Ovary (tissue), 9 donors: ENCODE measurements around the gene C1orf21. TPM values are rescaled to one million over a fixed set of nuclear protein-coding genes. Genes with fewer than 3 reads are reported as not detected.
A peak's percentile ranks its signal among the peaks of the same experiment; 100 is the strongest.

Experiments
- DNase-seq, 5 donors: peaks; one replicate each; pipeline ENCODE4 v3.0.0-alpha.2; 2019 to 2020
- H3K27ac ChIP-seq, 2 donors: fragments of 200-600 bp; one replicate each; pipeline versions ENCODE4 v1.5.1 to v1.8.0; 2019 to 2022
- H3K27me3 ChIP-seq: fragments of 200-600 bp; one replicate; pipeline ENCODE4 v1.8.0; 2022
- H3K36me3 ChIP-seq: fragments of 200-600 bp; sonication (generic); one replicate; pipeline ENCODE4 v1.5.1; 2019
- H3K4me1 ChIP-seq: one replicate; pipeline ENCODE4 v1.8.1; 2013; ENCODE audit warnings: mild to moderate bottlenecking, moderate library complexity; ENCODE audit not compliant: insufficient read depth
- H3K4me3 ChIP-seq: fragments of 200-600 bp; sonication (generic); one replicate; pipeline ENCODE4 v1.5.1; 2017
- H3K9me3 ChIP-seq, 2 donors: fragments of 200-600 bp in 1 of 2; sonication (generic) in 1 of 2; one replicate each; pipeline versions ENCODE4 v1.5.1 to v1.8.1; 2013 to 2019; ENCODE audit warnings: mild to moderate bottlenecking in 1 of 2, moderate library complexity in 1 of 2
- EP300 ChIP-seq: sonication (generic); formaldehyde crosslinking; IDR thresholded peaks from one replicate; pipeline ENCODE4 v1.6.1; 2017; ENCODE audit warnings: antibody characterized with exemption
- POLR2A ChIP-seq: fragments of 450-650 bp; IDR thresholded peaks from one replicate; pipeline ENCODE4 v1.6.1; 2017; ENCODE audit warnings: antibody characterized with exemption, mild to moderate bottlenecking, moderate library complexity
- WGBS, 3 donors: extraction: QIAGEN DNeasy Blood & Tissue Kit in 1 of 3; methylation state at CpG; one replicate each; pipeline versions ENCODE4 v1.1.5 to v1.1.7; 2013 to 2017; 5-methylcytosine and 5-hydroxymethylcytosine counted together
- intact Hi-C, 4 donors: fragments of 100-400 bp; cut with DNase I; formaldehyde crosslinking; loops; one replicate each; pipeline versions ENCODE4 v1.11.0 to v1.15.1; 2022 to 2023
- polyA plus RNA-seq, 2 donors: library from polyadenylated mRNA; stranded (reverse); fragments of 200-250 nt in 1 of 2; fragments of 350-450 nt in 1 of 2; fragmentation: Illumina TruSeq in 1 of 2; extraction: RNeasy Lipid Tissue Mini Kit (QIAGEN cat#74804) in 1 of 2; gene quantifications; one replicate each; pipeline ENCODE4 v1.2.3, GENCODE V29; 2013 to 2014
- total RNA-seq, 7 donors: library from RNA; depleted of rRNA in 2 of 7; stranded (reverse); fragments of >200 nt in 2 of 7; fragmentation: NEBNext Ultra II Directional in 3 of 7; extraction: Animal tissue kit (Norgen Biotek cat#: 25700) in 3 of 7; gene quantifications; one replicate each; pipeline versions ENCODE4 v1.1.0 to v1.2.4, GENCODE V29; 2016 to 2023
- TF ChIP-seq, protein P1 (sequence below), 3 donors: fragments of 450-650 bp in 2 of 3; fragments of 200-600 bp in 1 of 3; IDR thresholded peaks; one replicate each; pipeline versions ENCODE4 v1.5.1 to v1.8.0; 2016 to 2022; ENCODE audit warnings: antibody characterized with exemption in 3 of 3, mild to moderate bottlenecking in 1 of 3
- donor health status: DM: no; HTN: no; CAD: no; lungs with moderate emphysema.
- donor health status: DM: no; HTN: no; CAD: no.
- donor health status: Bipolar disorder and iron deficiency.
- donor health status: DM: yes; HTN: yes; CAD: no.
- donor health status: DM: no; HTN: no; CAD: no.
- donor health status: DM: yes; HTN: yes; CAD: no.

Gene C1orf21
- total and polyA plus RNA-seq, 9 donors: 22.9 to 108 (median 59.4) TPM

DNA sequence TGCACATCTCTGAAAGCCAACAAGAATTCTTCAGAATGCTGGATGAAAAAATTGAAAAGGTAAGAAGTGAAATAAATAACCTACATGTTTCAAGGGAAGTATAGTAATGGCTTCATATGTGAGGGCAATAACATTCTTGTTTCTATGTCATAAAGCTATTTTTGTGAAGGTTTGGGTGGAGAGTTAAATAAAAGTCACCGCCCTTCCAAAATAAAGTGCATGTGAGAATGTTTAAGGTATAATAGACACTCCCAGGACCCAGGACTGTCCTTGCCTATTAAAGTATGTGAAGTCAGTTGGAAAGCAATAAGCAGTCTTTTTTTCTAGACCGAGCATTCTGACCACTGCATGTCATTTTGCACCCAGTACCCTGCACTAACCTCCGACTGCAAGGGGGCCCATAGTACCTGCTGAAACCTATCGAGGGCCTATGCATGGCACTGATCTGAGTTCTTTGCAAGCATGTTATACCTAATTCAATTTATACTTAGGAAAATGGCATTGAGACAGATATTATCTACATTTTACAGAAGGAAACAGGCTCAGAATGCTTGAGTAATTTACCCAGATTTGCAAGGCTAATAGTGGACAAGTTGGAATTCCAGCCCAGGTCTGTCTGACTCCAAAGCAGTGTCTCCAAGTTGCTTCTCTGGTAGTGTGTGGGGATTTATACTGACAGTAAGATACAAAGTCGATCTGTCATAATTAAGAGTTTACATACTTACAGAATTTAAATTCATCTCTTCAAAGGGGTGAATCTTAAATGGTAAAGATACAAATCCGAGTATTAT lies 211.8 kb downstream of the C1orf21 start:
- Histone ChIP-seq H3K4me1 (no peaks in the 10 kb centered on the region), H3K27me3 (no peaks in the 10 kb centered on the region), H3K36me3 (no peaks in the 10 kb centered on the region), H3K9me3 (no peaks in the 10 kb centered on the region), H3K27ac (no peak overlapping the region), H3K4me3 (no peak overlapping the region)
- 96 to 97% (median 96%) methylated on average over 6 of the region's 6 CpGs for WGBS, 3 donors
- DNase-seq: no peak
- TF ChIP-seq EP300: no peak
- no peak for TF ChIP-seq POLR2A
- TF ChIP-seq, protein P1, sequence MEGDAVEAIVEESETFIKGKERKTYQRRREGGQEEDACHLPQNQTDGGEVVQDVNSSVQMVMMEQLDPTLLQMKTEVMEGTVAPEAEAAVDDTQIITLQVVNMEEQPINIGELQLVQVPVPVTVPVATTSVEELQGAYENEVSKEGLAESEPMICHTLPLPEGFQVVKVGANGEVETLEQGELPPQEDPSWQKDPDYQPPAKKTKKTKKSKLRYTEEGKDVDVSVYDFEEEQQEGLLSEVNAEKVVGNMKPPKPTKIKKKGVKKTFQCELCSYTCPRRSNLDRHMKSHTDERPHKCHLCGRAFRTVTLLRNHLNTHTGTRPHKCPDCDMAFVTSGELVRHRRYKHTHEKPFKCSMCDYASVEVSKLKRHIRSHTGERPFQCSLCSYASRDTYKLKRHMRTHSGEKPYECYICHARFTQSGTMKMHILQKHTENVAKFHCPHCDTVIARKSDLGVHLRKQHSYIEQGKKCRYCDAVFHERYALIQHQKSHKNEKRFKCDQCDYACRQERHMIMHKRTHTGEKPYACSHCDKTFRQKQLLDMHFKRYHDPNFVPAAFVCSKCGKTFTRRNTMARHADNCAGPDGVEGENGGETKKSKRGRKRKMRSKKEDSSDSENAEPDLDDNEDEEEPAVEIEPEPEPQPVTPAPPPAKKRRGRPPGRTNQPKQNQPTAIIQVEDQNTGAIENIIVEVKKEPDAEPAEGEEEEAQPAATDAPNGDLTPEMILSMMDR (IDR thresholded peaks at IDR 0.05): no peak
- intact Hi-C loops: no loop called here

DNA sequence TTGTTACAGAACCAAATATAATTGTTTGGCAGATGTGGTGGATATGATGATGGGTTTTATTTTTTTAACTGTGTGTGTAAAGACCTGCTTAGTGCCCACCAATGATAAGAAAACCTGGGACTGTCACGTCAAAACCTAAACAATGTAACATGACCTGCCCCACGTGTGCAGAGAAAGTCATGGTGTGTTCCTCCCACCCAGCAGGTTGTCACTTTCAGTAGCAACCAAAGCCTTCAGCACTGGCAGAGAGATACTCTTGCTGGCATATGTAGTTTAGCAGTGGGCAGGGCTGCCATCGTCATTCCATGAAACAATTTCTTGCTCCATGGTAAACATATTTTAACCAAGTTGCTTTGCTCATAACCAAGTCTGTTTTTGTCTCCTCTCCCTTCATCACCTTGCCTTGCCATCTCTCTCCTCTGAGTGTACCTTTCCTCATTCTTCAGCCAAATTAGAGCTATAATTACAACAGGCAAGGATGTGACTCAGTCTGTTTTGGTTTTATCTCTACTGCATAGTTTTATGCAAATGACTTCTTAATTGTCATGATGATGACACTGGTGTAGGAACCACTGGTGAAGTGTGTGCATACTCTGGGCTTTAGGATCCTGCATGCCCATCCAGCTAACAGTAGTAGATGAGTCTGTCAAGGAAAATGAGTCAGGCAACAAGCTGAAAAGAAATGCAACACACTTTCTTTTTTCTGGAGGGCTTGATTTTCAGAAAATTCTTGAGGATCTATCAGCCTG lies 217.5 kb downstream of the C1orf21 start:
- Histone ChIP-seq H3K9me3 (no peaks in the 10 kb centered on the region), H3K27me3 (no peaks in the 10 kb centered on the region), H3K4me1 (no peaks in the 10 kb centered on the region), H3K4me3 (no peak overlapping the region), H3K27ac (no peak overlapping the region), H3K36me3 (no peaks in the 10 kb centered on the region)
- DNase-seq: no peak
- intact Hi-C loops: no loop called here
- TF ChIP-seq EP300: no peak
- TF ChIP-seq, protein P1 (IDR thresholded peaks at IDR 0.05): no peak
- TF ChIP-seq POLR2A: no peak
- WGBS, 3 donors: 86 to 91% (median 88%) methylated on average over 3 of the region's 3 CpGs

DNA sequence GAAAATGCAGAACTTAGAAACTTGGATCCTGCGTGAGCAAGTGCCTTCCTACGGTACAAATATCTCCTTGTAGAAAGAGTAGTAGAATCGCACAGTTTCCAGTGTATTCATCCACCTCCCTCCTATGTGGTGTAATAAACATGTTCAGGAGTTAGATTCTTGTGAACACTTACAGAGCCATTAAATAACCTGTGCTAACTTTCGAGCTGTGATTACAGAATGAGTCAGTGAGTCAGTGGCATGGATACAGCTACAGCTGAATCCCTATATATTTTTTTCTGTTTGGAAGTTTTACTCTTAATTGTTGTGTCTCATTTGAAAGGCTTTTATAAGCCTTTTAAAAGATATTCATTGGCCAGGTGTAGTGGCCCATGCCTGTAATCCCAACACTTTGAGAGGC lies 219.1 kb downstream of the C1orf21 start:
- H3K9me3 ChIP-seq: no peaks in the 10 kb centered on the region
- H3K27ac ChIP-seq: no peak overlapping the region
- H3K4me1 ChIP-seq: no peaks in the 10 kb centered on the region
- WGBS, 3 donors: 86 to 91% (median 89%) methylated on average over 4 of the region's 4 CpGs
- H3K4me3 ChIP-seq: no peak overlapping the region
- intact Hi-C loops: no loop called here
- no peaks in the 10 kb centered on the region for H3K36me3 ChIP-seq
- no peaks in the 10 kb centered on the region for H3K27me3 ChIP-seq
- no peak for TF ChIP-seq POLR2A
- no peak for TF ChIP-seq EP300
- TF ChIP-seq, protein P1 (IDR thresholded peaks at IDR 0.05): no peak
- no peak for DNase-seq

- TF ChIP-seq EP300: peak; percentile 82
- no peak for TF ChIP-seq POLR2A
- H3K9me3 ChIP-seq: no peaks in the 10 kb centered on the region
- WGBS, 3 donors: 18 to 39% (median 29%) methylated on average over 1 of the region's 1 CpG
- no peak overlapping the region for H3K4me3 ChIP-seq
- no peaks in the 10 kb centered on the region for H3K4me1 ChIP-seq
- peak overlapping the region in 1 of 2 donors; percentile 28 for H3K27ac ChIP-seq
- intact Hi-C loops: no loop called here
- H3K27me3 ChIP-seq: no peaks in the 10 kb centered on the region
- no peaks in the 10 kb centered on the region for H3K36me3 ChIP-seq
- no peak for DNase-seq
Observed at GRCh38 chr1:184606786-184607185, 220.0 kb downstream of the C1orf21 start.

GRCh38 chr1:184608581-184608980 lies 221.8 kb downstream of the C1orf21 start:
- DNase-seq: no peak
- no peaks in the 10 kb centered on the region for H3K27me3 ChIP-seq
- TF ChIP-seq POLR2A: no peak
- TF ChIP-seq, protein P1 (IDR thresholded peaks at IDR 0.05): no peak
- no peak for TF ChIP-seq EP300
- H3K4me1 ChIP-seq: no peaks in the 10 kb centered on the region
- H3K9me3 ChIP-seq: no peaks in the 10 kb centered on the region
- H3K27ac ChIP-seq: no peak overlapping the region
- 97 to 98% (median 97%) methylated on average over 4 of the region's 4 CpGs for WGBS, 3 donors
- H3K36me3 ChIP-seq: no peaks in the 10 kb centered on the region
- H3K4me3 ChIP-seq: no peak overlapping the region
- intact Hi-C loops: no loop called here
